ENCODE results near the gene CDK17. TPM values are rescaled to one million over a fixed set of nuclear protein-coding genes. Genes with fewer than 3 reads are reported as not detected.
A peak's percentile ranks its signal among the peaks of the same experiment; 100 is the strongest.
"Not testable (repeated sequence)": the region's sequence is repeated elsewhere in the genome, so short reads cannot be mapped to it uniquely, and the experiment has no call there.

Gene CDK17
- polyA plus RNA-seq, 3 donors from 2014 or later = 27.2 to 64.0 (median 52.7) TPM

- H3K27me3 Mint-ChIP-seq (ENCODE audit: low read depth in 3 of 3) = peaks cover 0 to 10% (median 6%) of the 10 kb centered on the region in 3 donors
- no peak for DNase-seq
- no peaks in the 10 kb centered on the region for H3K9me3 Mint-ChIP-seq
- H3K4me1 Mint-ChIP-seq = peaks cover 87 to 98% of the 10 kb centered on the region in 2 donors
- H3K36me3 Mint-ChIP-seq = no peaks in the 10 kb centered on the region
- H3K4me3 Mint-ChIP-seq = peak overlapping the region in 3 of 5 donors; percentile 1 to 25 (median 19)
- peak overlapping the region in 4 of 6 donors; percentile 1 to 58 (median 32) for H3K27ac Mint-ChIP-seq
Observed at GRCh38 chr12:96354326-96354725, 45.9 kb downstream of the CDK17 start.

GRCh38 chr12:96352161-96352835 lies 47.9 kb downstream of the CDK17 start:
- DNase-seq = no peak
- Mint-ChIP-seq H3K9me3 (no peaks in the 10 kb centered on the region), H3K4me1 (peaks cover 92 to 100% of the 10 kb centered on the region in 2 donors), H3K27ac (peak overlapping the region in 4 of 6 donors; percentile 7 to 70 (median 34)), H3K27me3 (ENCODE audit: low read depth in 3 of 3) (peaks cover 0 to 12% (median 6%) of the 10 kb centered on the region in 3 donors), H3K4me3 (peak overlapping the region in 3 of 5 donors; percentile 5 to 37 (median 6)), H3K36me3 (no peaks in the 10 kb centered on the region)

GRCh38 chr12:96350982-96351381 lies 49.3 kb downstream of the CDK17 start:
- peak overlapping the region in 3 of 5 donors; percentile 22 to 48 (median 46) for H3K4me3 Mint-ChIP-seq
- H3K36me3 Mint-ChIP-seq = no peaks in the 10 kb centered on the region
- peak; percentile 33 to 46 (median 35) for DNase-seq
- peak overlapping the region; percentile 38 to 90 (median 76) for H3K27ac Mint-ChIP-seq
- peaks cover 91 to 97% of the 10 kb centered on the region in 2 donors for H3K4me1 Mint-ChIP-seq
- H3K9me3 Mint-ChIP-seq = no peaks in the 10 kb centered on the region
- H3K27me3 Mint-ChIP-seq (ENCODE audit: low read depth in 3 of 3) = peaks cover 0 to 18% (median 6%) of the 10 kb centered on the region in 3 donors

DNA sequence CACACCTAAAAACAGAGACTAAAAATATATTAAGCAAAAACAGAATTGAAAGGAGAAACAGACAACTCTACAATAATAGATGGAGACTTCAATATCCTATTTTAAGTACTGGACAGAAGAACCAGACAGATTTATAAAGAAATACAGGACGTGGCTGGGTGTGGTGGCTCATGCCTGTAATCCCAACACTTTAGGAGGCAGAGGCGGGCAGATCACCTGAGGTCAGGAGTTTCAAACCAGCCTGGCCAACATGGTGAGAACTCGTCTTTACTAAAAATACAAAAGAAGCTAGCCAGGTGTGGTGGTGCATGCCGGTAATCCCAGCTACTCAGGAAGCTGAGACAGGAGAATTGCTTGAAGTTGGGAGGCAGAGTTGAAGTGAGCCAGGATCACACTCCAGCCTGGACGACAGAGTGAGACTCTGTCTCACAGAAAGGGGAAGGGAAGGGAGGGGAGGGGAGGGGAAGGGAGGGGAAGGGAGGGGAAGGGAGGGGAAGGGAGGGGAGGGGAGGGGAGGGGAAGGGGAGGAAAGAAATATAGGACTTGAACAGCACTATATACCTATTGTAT lies 53.0 kb downstream of the CDK17 start:
- H3K27me3 Mint-ChIP-seq (ENCODE audit: low read depth in 3 of 3) = peaks cover 7 to 32% (median 10%) of the 10 kb centered on the region in 3 donors
- peaks cover 91 to 97% of the 10 kb centered on the region in 2 donors for H3K4me1 Mint-ChIP-seq
- H3K9me3 Mint-ChIP-seq = peaks cover 3 to 14% (median 9%) of the 10 kb centered on the region in 6 donors

DNA sequence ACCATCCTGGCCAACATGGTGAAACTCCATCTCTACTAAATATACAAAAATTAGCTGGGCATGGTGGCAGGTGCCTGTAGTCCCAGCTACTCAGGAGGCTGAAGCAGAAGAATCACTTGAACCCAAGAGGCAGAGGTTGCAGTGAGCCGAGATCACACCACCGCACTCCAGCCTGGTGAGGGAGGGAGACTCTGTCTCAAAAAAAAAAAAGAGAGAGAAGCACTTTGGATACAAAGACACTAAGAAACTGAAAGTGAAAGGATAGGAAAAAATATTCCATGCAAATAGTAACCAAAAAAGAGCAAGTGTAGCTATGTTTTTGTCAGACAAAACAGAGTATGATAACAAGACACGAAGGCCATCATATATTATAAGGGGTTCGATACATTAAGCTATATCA lies 53.5 kb downstream of the CDK17 start:
- Mint-ChIP-seq H3K4me3 (peak overlapping the region; percentile 50 to 64 (median 55)), H3K4me1 (peaks cover 89 to 97% of the 10 kb centered on the region in 2 donors), H3K9me3 (peaks cover 3 to 14% (median 9%) of the 10 kb centered on the region in 6 donors), H3K27ac (peak overlapping the region; percentile 13 to 87 (median 72)), H3K36me3 (peaks cover 16 to 22% (median 20%) of the 10 kb centered on the region in 3 donors), H3K27me3 (ENCODE audit: low read depth in 3 of 3) (peaks cover 7 to 32% (median 10%) of the 10 kb centered on the region in 3 donors)
- peak in 2 of 3 donors; percentile 22 to 31 for DNase-seq

More for the DNA sequence above, 53.0 kb downstream of the CDK17 start:
- no peak for DNase-seq
- Mint-ChIP-seq H3K27ac (peak overlapping the region; percentile 13 to 83 (median 58)), H3K36me3 (peaks cover 16 to 22% (median 20%) of the 10 kb centered on the region in 3 donors), H3K4me3 (peak overlapping the region; percentile 50 to 64 (median 55))

DNA sequence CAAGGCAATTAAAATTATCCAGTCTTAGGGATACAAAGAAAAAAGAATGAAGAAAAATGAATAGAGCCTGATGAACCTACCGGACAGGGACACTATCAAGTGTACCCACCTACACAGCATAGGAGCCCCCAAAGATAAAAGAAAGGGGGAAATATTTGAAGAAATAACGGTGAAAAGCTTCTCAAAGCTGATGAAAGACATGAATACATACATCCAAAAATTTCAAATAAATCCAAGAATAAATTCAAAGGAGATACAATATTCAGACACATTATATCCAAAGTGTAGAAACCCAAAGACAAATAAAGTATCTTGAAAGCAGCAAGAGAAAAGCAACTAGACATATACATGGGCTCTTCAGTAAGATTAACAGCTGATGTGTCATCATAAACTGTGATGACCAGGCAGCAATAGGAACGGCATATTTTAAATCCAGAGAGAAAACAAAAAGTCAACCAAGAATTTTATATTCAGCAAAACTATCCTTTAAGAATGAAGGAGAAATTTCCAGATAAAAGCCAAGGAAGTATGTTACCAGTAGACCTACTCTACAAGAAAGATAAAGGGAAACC lies 56.0 kb downstream of the CDK17 start:
- H3K4me1 Mint-ChIP-seq = peaks cover 79 to 96% of the 10 kb centered on the region in 2 donors

DNA sequence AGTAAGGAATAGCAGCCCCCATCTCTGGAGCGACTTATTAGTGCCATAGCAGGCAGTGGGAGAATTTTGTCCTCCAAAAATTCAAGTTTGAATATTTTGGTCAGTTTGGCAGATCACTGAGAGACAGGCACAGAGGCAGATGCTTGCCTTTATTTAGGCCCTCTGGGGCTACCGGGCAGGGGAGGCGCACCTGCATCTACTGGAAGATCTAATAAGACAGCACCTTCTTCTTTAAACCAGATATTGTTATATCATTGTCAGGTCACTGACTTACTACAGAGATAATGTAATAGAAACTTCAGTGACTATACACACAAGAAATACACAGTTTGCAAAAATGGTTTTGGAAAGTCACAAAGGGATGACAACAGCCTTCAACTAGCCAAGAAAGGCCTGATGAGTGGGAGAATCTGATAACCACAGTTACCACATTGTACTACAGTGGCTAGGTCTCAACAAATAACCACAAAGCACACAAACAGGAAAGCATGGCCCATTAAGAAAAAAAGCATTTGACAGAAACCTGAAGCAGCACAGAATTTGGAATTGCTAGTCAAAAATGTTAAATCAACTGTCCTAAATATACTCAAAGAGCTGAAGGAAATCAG lies 56.8 kb downstream of the CDK17 start:
- Mint-ChIP-seq H3K4me3 (peak overlapping the region; percentile 63 to 71 (median 66)), H3K9me3 (peaks cover 3 to 14% (median 9%) of the 10 kb centered on the region in 6 donors), H3K36me3 (peaks cover 16 to 22% (median 20%) of the 10 kb centered on the region in 3 donors), H3K4me1 (peaks cover 77 to 95% of the 10 kb centered on the region in 2 donors), H3K27me3 (ENCODE audit: low read depth in 3 of 3) (peaks cover 10 to 36% (median 13%) of the 10 kb centered on the region in 3 donors), H3K27ac (peak overlapping the region in 5 of 6 donors; percentile 29 to 58 (median 42))
- DNase-seq = peak; percentile 69 to 74 (median 71)

More for the DNA sequence above, 56.0 kb downstream of the CDK17 start:
- peaks cover 7 to 34% (median 13%) of the 10 kb centered on the region in 3 donors for H3K27me3 Mint-ChIP-seq (ENCODE audit: low read depth in 3 of 3)
- peak overlapping the region in 4 of 6 donors; percentile 29 to 54 (median 36) for H3K27ac Mint-ChIP-seq
- peak overlapping the region; percentile 63 to 71 (median 66) for H3K4me3 Mint-ChIP-seq
- peaks cover 3 to 14% (median 9%) of the 10 kb centered on the region in 6 donors for H3K9me3 Mint-ChIP-seq
- no peak for DNase-seq
- peaks cover 16 to 22% (median 20%) of the 10 kb centered on the region in 3 donors for H3K36me3 Mint-ChIP-seq

DNA sequence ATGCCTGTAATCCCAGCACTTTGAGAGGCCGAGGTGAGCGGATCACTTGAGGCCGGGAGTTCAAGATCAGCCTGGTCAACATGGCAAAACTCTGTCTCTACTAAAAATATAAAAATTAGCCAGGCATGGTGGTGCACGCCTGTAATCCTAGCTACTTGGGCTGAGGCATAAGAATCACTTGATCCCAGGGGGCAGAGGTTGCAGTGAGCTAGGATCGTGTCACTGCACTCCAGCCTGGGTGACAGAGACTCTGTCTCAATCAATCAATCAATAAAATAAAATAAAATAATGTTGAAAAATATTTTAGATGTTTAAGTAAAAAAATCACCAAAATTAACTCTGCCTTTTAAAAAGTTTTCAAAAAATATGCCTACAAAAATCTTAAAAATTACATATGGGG lies 60.6 kb downstream of the CDK17 start:
- not testable (repeated sequence) for DNase-seq, H3K27ac Mint-ChIP-seq
- H3K4me3 Mint-ChIP-seq = peak overlapping the region in 1 of 5 donors; percentile 36
- H3K36me3 Mint-ChIP-seq = peaks cover 10 to 19% (median 16%) of the 10 kb centered on the region in 3 donors
- peaks cover 8 to 31% (median 12%) of the 10 kb centered on the region in 3 donors for H3K27me3 Mint-ChIP-seq (ENCODE audit: low read depth in 3 of 3)
- peaks cover 75 to 96% of the 10 kb centered on the region in 2 donors for H3K4me1 Mint-ChIP-seq
- peaks cover 3 to 15% (median 6%) of the 10 kb centered on the region in 6 donors for H3K9me3 Mint-ChIP-seq

DNA sequence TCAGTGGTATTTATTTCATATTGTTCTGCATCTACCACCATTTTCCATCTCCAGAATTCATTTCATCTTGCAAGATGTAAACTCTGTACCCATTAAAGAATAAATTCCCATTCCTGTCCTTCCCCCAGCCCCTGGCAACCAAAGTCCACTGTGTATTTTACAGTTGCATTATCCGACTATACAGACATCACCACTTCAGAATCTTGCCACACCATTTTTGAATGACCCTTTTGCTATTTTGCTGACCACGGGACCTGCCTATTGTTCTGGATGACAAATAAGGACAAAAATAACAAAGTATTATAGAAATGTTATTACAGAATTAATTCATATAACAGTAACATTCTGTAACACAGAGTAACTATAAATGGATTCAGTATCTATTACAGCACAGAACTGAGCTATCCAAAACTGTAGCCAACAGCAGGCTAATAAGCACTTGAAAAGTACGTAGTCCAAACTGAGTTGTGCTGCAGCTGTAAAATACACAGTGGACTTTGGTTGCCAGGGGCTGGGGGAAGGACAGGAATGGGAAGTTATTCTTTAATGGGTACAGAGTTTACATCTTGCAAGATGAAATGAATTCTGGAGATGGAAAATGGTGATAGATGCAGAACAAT lies 61.3 kb downstream of the CDK17 start:
- H3K4me1 Mint-ChIP-seq = peaks cover 70 to 96% of the 10 kb centered on the region in 2 donors
- H3K27ac Mint-ChIP-seq = peak overlapping the region in 1 of 6 donors; percentile 28
- peak overlapping the region in 2 of 5 donors; percentile 16 to 21 for H3K4me3 Mint-ChIP-seq

DNA sequence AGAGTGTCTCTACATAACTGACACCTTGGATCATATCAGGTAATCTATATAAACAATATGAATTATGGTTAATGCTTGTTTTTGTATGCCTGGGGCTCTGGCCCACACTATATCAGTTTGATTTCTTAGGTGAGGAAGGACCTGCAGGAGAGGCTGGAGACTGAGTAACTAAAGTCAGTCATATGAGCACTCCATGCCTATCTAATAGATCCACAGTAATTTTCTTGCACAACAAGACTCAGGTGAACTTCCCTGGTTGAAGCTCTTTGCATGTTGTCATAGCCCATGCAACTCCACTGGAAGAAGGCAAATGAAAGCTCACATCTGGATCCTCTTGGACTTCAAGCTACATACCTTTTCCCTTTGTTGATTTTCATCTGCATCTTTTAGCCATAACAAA lies 62.3 kb downstream of the CDK17 start:
- Mint-ChIP-seq H3K4me1 (peaks cover 64 to 90% of the 10 kb centered on the region in 2 donors), H3K9me3 (peaks cover 0 to 5% (median 0%) of the 10 kb centered on the region in 6 donors), H3K27me3 (ENCODE audit: low read depth in 3 of 3) (peaks cover 4 to 20% (median 10%) of the 10 kb centered on the region in 3 donors), H3K4me3 (no peak overlapping the region), H3K27ac (no peak overlapping the region), H3K36me3 (peaks cover 0 to 8% (median 5%) of the 10 kb centered on the region in 3 donors)
- no peak for DNase-seq

More for the DNA sequence above, 61.3 kb downstream of the CDK17 start:
- peaks cover 0 to 10% (median 5%) of the 10 kb centered on the region in 6 donors for H3K9me3 Mint-ChIP-seq
- peaks cover 5 to 13% (median 10%) of the 10 kb centered on the region in 3 donors for H3K36me3 Mint-ChIP-seq
- H3K27me3 Mint-ChIP-seq (ENCODE audit: low read depth in 3 of 3) = peaks cover 8 to 27% (median 11%) of the 10 kb centered on the region in 3 donors
- no peak for DNase-seq

DNA sequence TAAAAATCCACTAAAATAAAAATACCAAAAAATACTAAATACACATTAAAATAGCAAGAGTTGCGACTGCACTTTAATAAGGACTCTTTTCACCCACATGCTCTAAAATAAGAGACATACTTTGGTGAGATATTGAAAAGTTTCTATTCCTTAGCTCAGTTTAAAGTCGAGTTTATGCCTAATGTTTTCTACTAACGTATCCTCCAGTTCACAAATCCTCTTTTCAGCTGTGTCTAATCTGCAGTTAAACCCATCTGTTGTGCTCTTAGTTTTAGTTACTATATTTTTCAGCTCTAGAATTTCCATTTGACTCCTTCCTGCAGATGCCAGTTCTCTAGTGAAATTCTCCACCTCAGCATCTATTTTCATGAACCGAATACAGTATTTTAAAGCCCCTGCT lies 63.8 kb downstream of the CDK17 start:
- Mint-ChIP-seq H3K4me1 (peaks cover 56 to 90% of the 10 kb centered on the region in 2 donors), H3K4me3 (no peak overlapping the region), H3K27me3 (ENCODE audit: low read depth in 3 of 3) (peaks cover 4 to 15% (median 4%) of the 10 kb centered on the region in 3 donors), H3K36me3 (peaks cover 0 to 8% (median 8%) of the 10 kb centered on the region in 3 donors), H3K9me3 (peaks cover 0 to 5% (median 0%) of the 10 kb centered on the region in 6 donors), H3K27ac (no peak overlapping the region)
- DNase-seq = no peak

DNA sequence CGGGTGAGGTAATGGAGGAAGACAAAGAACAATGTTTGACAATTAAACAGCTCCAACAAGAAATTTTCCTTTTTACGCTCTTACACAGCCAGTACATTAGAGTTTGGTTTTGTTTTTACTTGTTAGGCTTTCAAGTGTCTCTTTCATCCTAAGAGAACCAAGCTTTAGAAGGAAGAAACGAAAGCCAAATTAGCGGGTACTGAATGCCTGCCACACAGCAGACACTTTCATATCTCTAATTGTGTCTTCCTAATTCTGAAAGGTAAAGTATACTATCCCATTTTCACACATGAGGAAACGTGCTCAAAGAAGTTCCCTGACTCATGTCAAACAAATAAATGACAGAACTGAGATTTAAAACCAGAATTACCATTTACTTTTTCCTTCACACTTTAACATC lies 65.0 kb downstream of the CDK17 start:
- peaks cover 0 to 5% (median 0%) of the 10 kb centered on the region in 6 donors for H3K9me3 Mint-ChIP-seq
- H3K27me3 Mint-ChIP-seq (ENCODE audit: low read depth in 3 of 3) = peaks cover 0 to 14% (median 6%) of the 10 kb centered on the region in 3 donors
- peak overlapping the region in 1 of 6 donors; percentile 2 for H3K27ac Mint-ChIP-seq
- no peak for DNase-seq
- H3K4me3 Mint-ChIP-seq = peak overlapping the region in 1 of 5 donors; percentile 37
- H3K4me1 Mint-ChIP-seq = peaks cover 51 to 86% of the 10 kb centered on the region in 2 donors
- H3K36me3 Mint-ChIP-seq = peaks cover 0 to 8% (median 8%) of the 10 kb centered on the region in 3 donors

All from immature natural killer cell (primary cell).